Measurements from ENCODE around the gene SLC19A1.

SLC19A1 gene

GRCh38 chr21:45450423-45451090, 91.7 kb downstream of the SLC19A1 start:
- no peak for DNase-seq

- no peak for DNase-seq
Observed at GRCh38 chr21:45449658-45450422, 92.4 kb downstream of the SLC19A1 start.

GRCh38 chr21:45448810-45449657, 93.2 kb downstream of the SLC19A1 start:
- no peak for DNase-seq

GRCh38 chr21:45448283-45448809, 93.9 kb downstream of the SLC19A1 start:
- no peak for DNase-seq
